ENCODE results near the gene CHST14. TPM values are rescaled to one million over a fixed set of nuclear protein-coding genes. Genes with fewer than 3 reads are reported as not detected.

The CHST14 gene
- total and polyA plus RNA-seq, 2 of the 8 experiments (the other 6 are each of a cell fraction or from before 2014, with no cell fraction given), result 13.4 to 20.3 TPM

- no peak overlapping the region for H2AK5ac ChIP-seq (ENCODE audit: low read depth, low read length)
- H2BK20ac ChIP-seq (ENCODE audit: low read length), result no peak overlapping the region
- ChIA-PET POLR2A (ENCODE audit: partially characterized antibody) (interaction anchor here (0.7 kb wide), 1 partner anchor 27 kb away, joined by 3 read pairs; no protein-coding TSS in a partner anchor), CTCF (ENCODE audit: partially characterized antibody) (no interaction called here)
- no peak overlapping the region for H3K23ac ChIP-seq (ENCODE audit: insufficient read length)
- no peak overlapping the region for H2BK15ac ChIP-seq (ENCODE audit: low read length)
- H3K4me3 ChIP-seq (ENCODE audit: extremely low read depth in 1 of 4, insufficient read depth in 2 of 4, low read depth in 3 of 4, low read length in 4 of 4), result no peak overlapping the region
- H4K8ac ChIP-seq (ENCODE audit: extremely low read depth, insufficient read depth, low read length), result no peak overlapping the region
- no peaks in the 10 kb centered on the region for H3K23me2 ChIP-seq (ENCODE audit: low read depth, low read length)
- no peak overlapping the region for H3K18ac ChIP-seq (ENCODE audit: extremely low read depth, low read length)
- WGBS, 2 experiments (ENCODE audit: extremely low coverage in 1 of 2, insufficient coverage in 1 of 2, insufficient read length in 1 of 2, insufficient replicate concordance in 2 of 2, low coverage in 1 of 2, low lambda C conversion rate in 2 of 2, missing lambda C conversion rate in 1 of 2), result 77% methylated on average over 4 of the region's 4 CpGs; no CpG with 5 or more reads in 1 of the 2 experiments
- no peak overlapping the region for H2BK12ac ChIP-seq (ENCODE audit: low read depth, low read length)
- no peak overlapping the region for H3K27ac ChIP-seq (ENCODE audit: low read depth, low read length)
- H4K20me1 ChIP-seq (replicated peaks in 1 of 2; ENCODE audit: control insufficient read depth in 1 of 2, insufficient read depth in 2 of 2, low read length in 2 of 2), result peaks cover 0 to 2% of the 10 kb centered on the region in 2 experiments
- no peaks in the 10 kb centered on the region for H3K9me3 ChIP-seq (ENCODE audit: insufficient read depth in 2 of 2, low read depth in 1 of 2, low read length in 1 of 2)
- no peak overlapping the region for H2AFZ ChIP-seq (ENCODE audit: low read length)
- H2BK5ac ChIP-seq (ENCODE audit: low read depth, low read length), result no peak overlapping the region
- no peak overlapping the region for H4K5ac ChIP-seq (ENCODE audit: insufficient read length, low read depth, low read length)
- no peaks in the 10 kb centered on the region; a peak in 1 of 7 replicates for H3K27me3 ChIP-seq (replicated peaks in 1 of 4; ENCODE audit: control insufficient read depth in 3 of 4, extremely low read depth in 1 of 4, insufficient read depth in 3 of 4, low read length in 3 of 4)
- no peaks in the 10 kb centered on the region for H3K36me3 ChIP-seq (ENCODE audit: control insufficient read depth in 2 of 4, insufficient read depth in 4 of 4, low read length in 3 of 4)
- no peak overlapping the region for H3K4ac ChIP-seq (replicated peaks; ENCODE audit: insufficient read length, low read depth, low read length)
- no peak overlapping the region for H3K14ac ChIP-seq (ENCODE audit: insufficient read length)
- DNase-seq (ENCODE audit: low read depth in 1 of 2, low spot score in 2 of 2) (no peak), FAIRE-seq (no peak)
- H3K79me1 ChIP-seq (ENCODE audit: low read depth, low read length), result no peaks in the 10 kb centered on the region
- no peak overlapping the region for H4K91ac ChIP-seq (replicated peaks; ENCODE audit: insufficient read length, low read length)
- no peak overlapping the region for H3K9ac ChIP-seq (replicated peaks in 1 of 4; ENCODE audit: extremely low read depth in 1 of 4, low read depth in 3 of 4, low read length in 3 of 4)
- no peak overlapping the region for H2BK120ac ChIP-seq (replicated peaks; ENCODE audit: low read depth, low read length)
- H3K79me2 ChIP-seq (ENCODE audit: control insufficient read depth in 1 of 2, insufficient read depth in 2 of 2, low read length in 2 of 2), result no peaks in the 10 kb centered on the region
- no peak overlapping the region for H3K4me2 ChIP-seq (ENCODE audit: insufficient read depth in 1 of 2, low read depth in 2 of 2, low read length in 2 of 2)
- no peaks in the 10 kb centered on the region for H3K4me1 ChIP-seq (replicated peaks in 1 of 4; ENCODE audit: control insufficient read depth in 3 of 4, insufficient read depth in 4 of 4, low read length in 3 of 4)
- no peak overlapping the region for H3K56ac ChIP-seq (replicated peaks; ENCODE audit: insufficient read length, low read depth, low read length)
- no peak for TF ChIP-seq TBP (IDR thresholded peaks at IDR 0.05; ENCODE audit: low read depth, low read length)
Measured at GRCh38 chr15:40499931-40500330, 29.1 kb downstream of the CHST14 start.
